H1 (cell line): ENCODE results near the gene SHROOM3. TPM values are rescaled to one million over a fixed set of nuclear protein-coding genes. Genes with fewer than 3 reads are reported as not detected.

ENCODE experiments used
- CTCF ChIA-PET: fragments of 300-600 bp; sonication (Branson Sonifier 250); formaldehyde crosslinking; loops from one replicate; lab custom pipeline; 2021; ENCODE audit not compliant: partially characterized antibody; lab: Charles Lee
- POLR2A ChIA-PET: fragments of 300-600 bp; sonication (Branson Sonifier 250); formaldehyde crosslinking; loops from one replicate; lab custom pipeline; 2021; ENCODE audit warnings: inconsistent platforms; ENCODE audit not compliant: partially characterized antibody; lab: Charles Lee
- DNase-seq, 2 experiments: peaks; one replicate each; pipeline versions ENCODE4 v3.0.0 to v3.0.0-alpha.2; 2010 to 2022; ENCODE audit warnings: low spot score in 2 of 2, low read depth in 1 of 2, mixed read lengths in 1 of 2
- FAIRE-seq: peaks from 2 replicates; lab custom pipeline; 2011; peaks lifted over from hg19 to GRCh38; lab: Jason Lieb, UNC
- H2AFZ ChIP-seq: 2 replicates; pipeline ENCODE4 v1.8.1; 2012; ENCODE audit warnings: low read length, inconsistent platforms
- H2AK5ac ChIP-seq: 2 replicates; pipeline ENCODE4 v1.6.1; 2013; ENCODE audit warnings: low read depth, low read length
- H2BK120ac ChIP-seq: replicated peaks from 2 replicates; pipeline ENCODE3; 2013; ENCODE audit warnings: low read depth, low read length, inconsistent platforms
- H2BK12ac ChIP-seq: 2 replicates; pipeline ENCODE4 v1.6.1; 2013; ENCODE audit warnings: low read depth, low read length
- H2BK15ac ChIP-seq: 2 replicates; pipeline ENCODE4 v1.6.1; 2013; ENCODE audit warnings: low read length
- H2BK20ac ChIP-seq: 2 replicates; pipeline ENCODE4 v1.6.1; 2013; ENCODE audit warnings: low read length
- H2BK5ac ChIP-seq: 2 replicates; pipeline ENCODE4 v1.6.1; 2013; ENCODE audit warnings: low read depth, low read length
- H3K14ac ChIP-seq: 2 replicates; pipeline ENCODE4 v1.6.1; 2013; ENCODE audit warnings: inconsistent platforms; ENCODE audit not compliant: insufficient read length
- H3K18ac ChIP-seq: 2 replicates; pipeline ENCODE4 v1.6.1; 2013; ENCODE audit warnings: low read length; ENCODE audit errors: extremely low read depth
- H3K23ac ChIP-seq: 2 replicates; pipeline ENCODE4 v1.6.1; 2013; ENCODE audit warnings: inconsistent platforms; ENCODE audit not compliant: insufficient read length
- H3K23me2 ChIP-seq: 2 replicates; pipeline ENCODE4 v1.6.1; 2013; ENCODE audit warnings: low read depth, low read length
- H3K27ac ChIP-seq: 2 replicates; pipeline ENCODE4 v1.6.1; 2011; ENCODE audit warnings: low read depth, low read length, inconsistent platforms
- H3K27me3 ChIP-seq, 4 experiments: replicated peaks in 1 of 4; 1 replicate in 1 of 4; 2 replicates in 3 of 4; pipeline versions ENCODE4 v1.6.1 to v1.8.1; 2011 to 2013; ENCODE audit warnings: low read length in 3 of 4, mild to moderate bottlenecking in 3 of 4, inconsistent platforms in 2 of 4, mixed read lengths in 2 of 4, moderate library complexity in 1 of 4; ENCODE audit not compliant: control insufficient read depth in 3 of 4, insufficient read depth in 3 of 4; ENCODE audit errors: extremely low read depth in 1 of 4
- H3K36me3 ChIP-seq, 4 experiments: 2 replicates each; pipeline versions ENCODE4 v1.6.1 to v1.8.1; 2011 to 2013; ENCODE audit warnings: mild to moderate bottlenecking in 4 of 4, low read length in 3 of 4, moderate library complexity in 2 of 4, control low read depth in 1 of 4, inconsistent platforms in 1 of 4; ENCODE audit not compliant: insufficient read depth in 4 of 4, control insufficient read depth in 2 of 4
- H3K4ac ChIP-seq: replicated peaks from 2 replicates; pipeline ENCODE3; 2013; ENCODE audit warnings: low read length, low read depth, mixed read lengths, inconsistent platforms; ENCODE audit not compliant: insufficient read length
- H3K4me1 ChIP-seq, 4 experiments: replicated peaks in 1 of 4; 1 replicate in 1 of 4; 2 replicates in 3 of 4; pipeline versions ENCODE4 v1.6.1 to v1.8.1; 2011 to 2013; ENCODE audit warnings: low read length in 3 of 4, inconsistent platforms in 2 of 4, mixed read lengths in 1 of 4; ENCODE audit not compliant: insufficient read depth in 4 of 4, control insufficient read depth in 3 of 4
- H3K4me2 ChIP-seq, 2 experiments: 2 replicates each; pipeline versions ENCODE4 v1.6.1 to v1.8.1; 2011 to 2013; ENCODE audit warnings: low read depth in 2 of 2, low read length in 2 of 2, control low read depth in 1 of 2, inconsistent platforms in 1 of 2, mild to moderate bottlenecking in 1 of 2; ENCODE audit not compliant: insufficient read depth in 1 of 2
- H3K4me3 ChIP-seq, 4 experiments: fragments of 200-600, 300-600 bp in 1 of 4; sonication (generic), shearing (Covaris generic), sonication (Bioruptor Twin) in 1 of 4; 2 replicates each; pipeline versions ENCODE4 v1.5.1 to v1.8.1; 2011 to 2016; ENCODE audit warnings: low read length in 4 of 4, low read depth in 3 of 4, control low read depth in 2 of 4, inconsistent platforms in 2 of 4, mild to moderate bottlenecking in 2 of 4, mixed read lengths in 1 of 4, moderate library complexity in 1 of 4; ENCODE audit not compliant: insufficient read depth in 2 of 4; ENCODE audit errors: extremely low read depth in 1 of 4
- H3K56ac ChIP-seq: replicated peaks from 2 replicates; pipeline ENCODE3; 2013; ENCODE audit warnings: low read depth, mild to moderate bottlenecking, mixed read lengths, low read length, inconsistent platforms; ENCODE audit not compliant: insufficient read length
- H3K79me1 ChIP-seq: 2 replicates; pipeline ENCODE4 v1.6.1; 2013; ENCODE audit warnings: low read depth, low read length, control low read depth
- H3K79me2 ChIP-seq, 2 experiments: 2 replicates each; pipeline versions ENCODE4 v1.6.1 to v1.8.1; 2012 to 2013; ENCODE audit warnings: low read length in 2 of 2, mild to moderate bottlenecking in 2 of 2, inconsistent platforms in 1 of 2; ENCODE audit not compliant: insufficient read depth in 2 of 2, control insufficient read depth in 1 of 2
- H3K9ac ChIP-seq, 4 experiments: replicated peaks in 1 of 4; 1 replicate in 1 of 4; 2 replicates in 3 of 4; pipeline versions ENCODE4 v1.6.1 to v1.8.1; 2011 to 2013; ENCODE audit warnings: low read depth in 3 of 4, low read length in 3 of 4, control low read depth in 2 of 4, mild to moderate bottlenecking in 2 of 4, moderate library complexity in 2 of 4, inconsistent platforms in 1 of 4; ENCODE audit errors: extremely low read depth in 1 of 4
- H3K9me3 ChIP-seq, 2 experiments: 2 replicates each; pipeline versions ENCODE4 v1.6.1 to v1.8.1; 2012 to 2013; ENCODE audit warnings: mild to moderate bottlenecking in 2 of 2, moderate library complexity in 2 of 2, control low read depth in 1 of 2, inconsistent platforms in 1 of 2, low read depth in 1 of 2, low read length in 1 of 2, mixed read lengths in 1 of 2; ENCODE audit not compliant: insufficient read depth in 2 of 2
- H4K20me1 ChIP-seq, 2 experiments: replicated peaks in 1 of 2; 2 replicates each; pipeline versions ENCODE3 to v1.8.1; 2011 to 2013; ENCODE audit warnings: inconsistent platforms in 2 of 2, low read length in 2 of 2, mild to moderate bottlenecking in 1 of 2; ENCODE audit not compliant: insufficient read depth in 2 of 2, control insufficient read depth in 1 of 2
- H4K5ac ChIP-seq: 2 replicates; pipeline ENCODE4 v1.6.1; 2013; ENCODE audit warnings: low read length, low read depth, mixed read lengths, inconsistent platforms; ENCODE audit not compliant: insufficient read length
- H4K8ac ChIP-seq: 2 replicates; pipeline ENCODE4 v1.8.0; 2013; ENCODE audit warnings: mild to moderate bottlenecking, moderate library complexity, low read length, inconsistent platforms; ENCODE audit not compliant: insufficient read depth; ENCODE audit errors: extremely low read depth
- H4K91ac ChIP-seq: replicated peaks from 2 replicates; pipeline ENCODE3; 2013; ENCODE audit warnings: low read length, mixed read lengths, inconsistent platforms; ENCODE audit not compliant: insufficient read length
- BACH1 ChIP-seq: IDR thresholded peaks from 2 replicates; pipeline ENCODE4 v1.6.1; 2012; ENCODE audit warnings: low read length, improper control_type of control experiment
- HDAC6 ChIP-seq: IDR thresholded peaks from one replicate; pipeline ENCODE4 v1.7.1; 2012; ENCODE audit warnings: low read depth, mild to moderate bottlenecking, inconsistent platforms, low read length, moderate library complexity
- MAX ChIP-seq: IDR thresholded peaks from 2 replicates; pipeline ENCODE4 v1.6.1; 2012; ENCODE audit warnings: inconsistent platforms
- POLR2A ChIP-seq, 2 experiments: IDR thresholded peaks; 1 replicate in 1 of 2; 2 replicates in 1 of 2; pipeline ENCODE4 v1.6.1; 2011; ENCODE audit warnings: low read depth in 2 of 2, low read length in 2 of 2, mild to moderate bottlenecking in 2 of 2; ENCODE audit errors: control extremely low read depth in 1 of 2
- POLR2AphosphoS5 ChIP-seq: IDR thresholded peaks from 2 replicates; pipeline ENCODE4 v1.6.1; 2011; ENCODE audit warnings: low read depth, low read length
- SIX5 ChIP-seq: IDR thresholded peaks from 2 replicates; pipeline ENCODE4 v1.6.1; 2011; ENCODE audit warnings: mild to moderate bottlenecking, low read depth, low read length
- TAF1 ChIP-seq: IDR thresholded peaks from 2 replicates; pipeline ENCODE4 v1.6.1; 2011; ENCODE audit warnings: mild to moderate bottlenecking, low read depth, low read length
- WGBS, 2 experiments: shearing (Covaris generic) in 1 of 2; methylation state at CpG; one replicate each; pipeline versions ENCODE4 v1.1.6 to v1.1.7; 2013 to 2015; ENCODE audit warnings: low lambda C conversion rate in 2 of 2, mixed read lengths in 2 of 2, inconsistent platforms in 1 of 2, low coverage in 1 of 2, missing lambda C conversion rate in 1 of 2; ENCODE audit not compliant: insufficient replicate concordance in 2 of 2, insufficient coverage in 1 of 2, insufficient read length in 1 of 2; ENCODE audit errors: extremely low coverage in 1 of 2, missing lambda C conversion rate in 1 of 2; 5-methylcytosine and 5-hydroxymethylcytosine counted together
- polyA plus RNA-seq, 7 experiments: library from polyadenylated mRNA; depleted of rRNA in 3 of 7; stranded (reverse) in 5 of 7; unstranded in 2 of 7; fragments of >200 nt in 5 of 7; fragments of 200-250 nt in 2 of 7; gene quantifications; 1 replicate in 5 of 7; 2 replicates in 1 of 7; 4 replicates in 1 of 7; pipeline versions ENCODE4 v1.2.1 to v1.2.3, GENCODE V29; 2011 to 2013; ENCODE audit warnings: missing spikeins in 2 of 7, mixed read lengths in 2 of 7
- total RNA-seq: library from RNA; stranded (reverse); fragmentation: NEBNext Ultra II Directional; extraction: Animal tissue kit (Norgen Biotek cat#: 25700); gene quantifications from 2 replicates; pipeline ENCODE4 v1.2.1, GENCODE V29; 2021

SHROOM3 gene
- total and polyA plus RNA-seq, 2 of the 8 experiments (the other 6 are each of a cell fraction or from before 2014, with no cell fraction given), result 15.8 to 34.0 TPM

GRCh38 chr4:76448211-76448610 is 13.2 kb downstream of the SHROOM3 start:
- POLR2A ChIA-PET, result interaction anchor here (0.8 to 1.5 kb wide), 2 partner anchors 13 to 17 kb away, joined by 3 read pairs; partner anchors contain the start of gene SHROOM3
- TF ChIP-seq POLR2A (IDR thresholded peaks at IDR 0.05; ENCODE audit: control extremely low read depth in 1 of 2, low read depth in 2 of 2, low read length in 2 of 2) (no peak), SIX5 (no peak), HDAC6 (no peak), BACH1 (no peak), TAF1 (no peak), POLR2AphosphoS5 (no peak), MAX (no peak)

More at GRCh38 chr4:76448211-76448610, 13.2 kb downstream of the SHROOM3 start:
- Histone ChIP-seq H2BK120ac (no peak overlapping the region), H2BK12ac (no peak overlapping the region), H3K14ac (no peak overlapping the region), H3K9me3 (no peaks in the 10 kb centered on the region), H2AK5ac (no peak overlapping the region), H4K8ac (no peak overlapping the region), H2BK15ac (no peak overlapping the region), H3K4me3 (no peak overlapping the region), H3K27me3 (no peaks in the 10 kb centered on the region), H2BK5ac (no peak overlapping the region), H3K27ac (no peak overlapping the region), H4K91ac (no peak overlapping the region), H3K4me1 (peaks cover 0 to 2% (median 0%) of the 10 kb centered on the region in 4 experiments; a peak in 1 of 7 replicates), H3K56ac (no peak overlapping the region), H3K23me2 (no peaks in the 10 kb centered on the region), H3K79me1 (no peaks in the 10 kb centered on the region; the same call in 1 of the 2 replicates), H2BK20ac (no peak overlapping the region), H4K20me1 (no peaks in the 10 kb centered on the region), H3K4me2 (no peak overlapping the region), H3K4ac (no peak overlapping the region), H3K23ac (no peak overlapping the region), H3K36me3 (no peaks in the 10 kb centered on the region), H3K79me2 (no peaks in the 10 kb centered on the region), H2AFZ (no peak overlapping the region), H3K9ac (no peak overlapping the region), H3K18ac (no peak overlapping the region), H4K5ac (no peak overlapping the region)
- no peak for DNase-seq
- CTCF ChIA-PET, result interaction anchor here (0.7 to 2.7 kb wide), 4 partner anchors 13 to 213 kb away, joined by 3 to 12 read pairs (median 6); partner anchors contain the start of gene SHROOM3
- FAIRE-seq, result no peak
- 81% methylated on average over 3 of the region's 3 CpGs; no CpG with 5 or more reads in 1 of the 2 experiments for WGBS, 2 experiments
